H1 (cell line): Measurements from ENCODE around the gene DDOST. TPM values are rescaled to one million over a fixed set of nuclear protein-coding genes. Genes with fewer than 3 reads are reported as not detected.

ENCODE experiments used
- CTCF ChIA-PET: fragments of 300-600 bp; sonication (Branson Sonifier 250); formaldehyde crosslinking; loops from one replicate; lab custom pipeline; 2021; ENCODE audit not compliant: partially characterized antibody; lab: Charles Lee
- POLR2A ChIA-PET: fragments of 300-600 bp; sonication (Branson Sonifier 250); formaldehyde crosslinking; loops from one replicate; lab custom pipeline; 2021; ENCODE audit warnings: inconsistent platforms; ENCODE audit not compliant: partially characterized antibody; lab: Charles Lee
- DNase-seq, 2 experiments: peaks; one replicate each; pipeline versions ENCODE4 v3.0.0 to v3.0.0-alpha.2; 2010 to 2022; ENCODE audit warnings: low spot score in 2 of 2, low read depth in 1 of 2, mixed read lengths in 1 of 2
- FAIRE-seq: peaks from 2 replicates; lab custom pipeline; 2011; peaks lifted over from hg19 to GRCh38; lab: Jason Lieb, UNC
- H2AFZ ChIP-seq: 2 replicates; pipeline ENCODE4 v1.8.1; 2012; ENCODE audit warnings: low read length, inconsistent platforms
- H2AK5ac ChIP-seq: 2 replicates; pipeline ENCODE4 v1.6.1; 2013; ENCODE audit warnings: low read depth, low read length
- H2BK120ac ChIP-seq: replicated peaks from 2 replicates; pipeline ENCODE3; 2013; ENCODE audit warnings: low read depth, low read length, inconsistent platforms
- H2BK12ac ChIP-seq: 2 replicates; pipeline ENCODE4 v1.6.1; 2013; ENCODE audit warnings: low read depth, low read length
- H2BK15ac ChIP-seq: 2 replicates; pipeline ENCODE4 v1.6.1; 2013; ENCODE audit warnings: low read length
- H2BK20ac ChIP-seq: 2 replicates; pipeline ENCODE4 v1.6.1; 2013; ENCODE audit warnings: low read length
- H2BK5ac ChIP-seq: 2 replicates; pipeline ENCODE4 v1.6.1; 2013; ENCODE audit warnings: low read depth, low read length
- H3K14ac ChIP-seq: 2 replicates; pipeline ENCODE4 v1.6.1; 2013; ENCODE audit warnings: inconsistent platforms; ENCODE audit not compliant: insufficient read length
- H3K18ac ChIP-seq: 2 replicates; pipeline ENCODE4 v1.6.1; 2013; ENCODE audit warnings: low read length; ENCODE audit errors: extremely low read depth
- H3K23ac ChIP-seq: 2 replicates; pipeline ENCODE4 v1.6.1; 2013; ENCODE audit warnings: inconsistent platforms; ENCODE audit not compliant: insufficient read length
- H3K23me2 ChIP-seq: 2 replicates; pipeline ENCODE4 v1.6.1; 2013; ENCODE audit warnings: low read depth, low read length
- H3K27ac ChIP-seq: 2 replicates; pipeline ENCODE4 v1.6.1; 2011; ENCODE audit warnings: low read depth, low read length, inconsistent platforms
- H3K27me3 ChIP-seq, 4 experiments: replicated peaks in 1 of 4; 1 replicate in 1 of 4; 2 replicates in 3 of 4; pipeline versions ENCODE4 v1.6.1 to v1.8.1; 2011 to 2013; ENCODE audit warnings: low read length in 3 of 4, mild to moderate bottlenecking in 3 of 4, inconsistent platforms in 2 of 4, mixed read lengths in 2 of 4, moderate library complexity in 1 of 4; ENCODE audit not compliant: control insufficient read depth in 3 of 4, insufficient read depth in 3 of 4; ENCODE audit errors: extremely low read depth in 1 of 4
- H3K36me3 ChIP-seq, 4 experiments: 2 replicates each; pipeline versions ENCODE4 v1.6.1 to v1.8.1; 2011 to 2013; ENCODE audit warnings: mild to moderate bottlenecking in 4 of 4, low read length in 3 of 4, moderate library complexity in 2 of 4, control low read depth in 1 of 4, inconsistent platforms in 1 of 4; ENCODE audit not compliant: insufficient read depth in 4 of 4, control insufficient read depth in 2 of 4
- H3K4ac ChIP-seq: replicated peaks from 2 replicates; pipeline ENCODE3; 2013; ENCODE audit warnings: low read length, low read depth, mixed read lengths, inconsistent platforms; ENCODE audit not compliant: insufficient read length
- H3K4me1 ChIP-seq, 4 experiments: replicated peaks in 1 of 4; 1 replicate in 1 of 4; 2 replicates in 3 of 4; pipeline versions ENCODE4 v1.6.1 to v1.8.1; 2011 to 2013; ENCODE audit warnings: low read length in 3 of 4, inconsistent platforms in 2 of 4, mixed read lengths in 1 of 4; ENCODE audit not compliant: insufficient read depth in 4 of 4, control insufficient read depth in 3 of 4
- H3K4me2 ChIP-seq, 2 experiments: 2 replicates each; pipeline versions ENCODE4 v1.6.1 to v1.8.1; 2011 to 2013; ENCODE audit warnings: low read depth in 2 of 2, low read length in 2 of 2, control low read depth in 1 of 2, inconsistent platforms in 1 of 2, mild to moderate bottlenecking in 1 of 2; ENCODE audit not compliant: insufficient read depth in 1 of 2
- H3K4me3 ChIP-seq, 4 experiments: fragments of 200-600, 300-600 bp in 1 of 4; sonication (generic), shearing (Covaris generic), sonication (Bioruptor Twin) in 1 of 4; 2 replicates each; pipeline versions ENCODE4 v1.5.1 to v1.8.1; 2011 to 2016; ENCODE audit warnings: low read length in 4 of 4, low read depth in 3 of 4, control low read depth in 2 of 4, inconsistent platforms in 2 of 4, mild to moderate bottlenecking in 2 of 4, mixed read lengths in 1 of 4, moderate library complexity in 1 of 4; ENCODE audit not compliant: insufficient read depth in 2 of 4; ENCODE audit errors: extremely low read depth in 1 of 4
- H3K56ac ChIP-seq: replicated peaks from 2 replicates; pipeline ENCODE3; 2013; ENCODE audit warnings: low read depth, mild to moderate bottlenecking, mixed read lengths, low read length, inconsistent platforms; ENCODE audit not compliant: insufficient read length
- H3K79me1 ChIP-seq: 2 replicates; pipeline ENCODE4 v1.6.1; 2013; ENCODE audit warnings: low read depth, low read length, control low read depth
- H3K79me2 ChIP-seq, 2 experiments: 2 replicates each; pipeline versions ENCODE4 v1.6.1 to v1.8.1; 2012 to 2013; ENCODE audit warnings: low read length in 2 of 2, mild to moderate bottlenecking in 2 of 2, inconsistent platforms in 1 of 2; ENCODE audit not compliant: insufficient read depth in 2 of 2, control insufficient read depth in 1 of 2
- H3K9ac ChIP-seq, 4 experiments: replicated peaks in 1 of 4; 1 replicate in 1 of 4; 2 replicates in 3 of 4; pipeline versions ENCODE4 v1.6.1 to v1.8.1; 2011 to 2013; ENCODE audit warnings: low read depth in 3 of 4, low read length in 3 of 4, control low read depth in 2 of 4, mild to moderate bottlenecking in 2 of 4, moderate library complexity in 2 of 4, inconsistent platforms in 1 of 4; ENCODE audit errors: extremely low read depth in 1 of 4
- H3K9me3 ChIP-seq, 2 experiments: 2 replicates each; pipeline versions ENCODE4 v1.6.1 to v1.8.1; 2012 to 2013; ENCODE audit warnings: mild to moderate bottlenecking in 2 of 2, moderate library complexity in 2 of 2, control low read depth in 1 of 2, inconsistent platforms in 1 of 2, low read depth in 1 of 2, low read length in 1 of 2, mixed read lengths in 1 of 2; ENCODE audit not compliant: insufficient read depth in 2 of 2
- H4K20me1 ChIP-seq, 2 experiments: replicated peaks in 1 of 2; 2 replicates each; pipeline versions ENCODE3 to v1.8.1; 2011 to 2013; ENCODE audit warnings: inconsistent platforms in 2 of 2, low read length in 2 of 2, mild to moderate bottlenecking in 1 of 2; ENCODE audit not compliant: insufficient read depth in 2 of 2, control insufficient read depth in 1 of 2
- H4K5ac ChIP-seq: 2 replicates; pipeline ENCODE4 v1.6.1; 2013; ENCODE audit warnings: low read length, low read depth, mixed read lengths, inconsistent platforms; ENCODE audit not compliant: insufficient read length
- H4K8ac ChIP-seq: 2 replicates; pipeline ENCODE4 v1.8.0; 2013; ENCODE audit warnings: mild to moderate bottlenecking, moderate library complexity, low read length, inconsistent platforms; ENCODE audit not compliant: insufficient read depth; ENCODE audit errors: extremely low read depth
- H4K91ac ChIP-seq: replicated peaks from 2 replicates; pipeline ENCODE3; 2013; ENCODE audit warnings: low read length, mixed read lengths, inconsistent platforms; ENCODE audit not compliant: insufficient read length
- ASH2L ChIP-seq: fragments of 200-600, 300-600 bp; sonication (generic); IDR thresholded peaks from one replicate; pipeline ENCODE4 v1.7.1; 2017; ENCODE audit warnings: low read length
- CHD2 ChIP-seq: IDR thresholded peaks from 2 replicates; pipeline ENCODE4 v1.6.1; 2012; ENCODE audit warnings: low read length, improper control_type of control experiment
- NRF1 ChIP-seq: IDR thresholded peaks from 2 replicates; pipeline ENCODE4 v1.6.1; 2011; ENCODE audit warnings: mild to moderate bottlenecking, low read depth, low read length, improper control_type of control experiment
- SUZ12 ChIP-seq: fragments of 200-600 bp; sonication (generic); IDR thresholded peaks from 2 replicates; pipeline ENCODE4 v1.6.1; 2012; ENCODE audit warnings: mild to moderate bottlenecking, inconsistent platforms, low read length, moderate library complexity, mixed read lengths
- WGBS, 2 experiments: shearing (Covaris generic) in 1 of 2; methylation state at CpG; one replicate each; pipeline versions ENCODE4 v1.1.6 to v1.1.7; 2013 to 2015; ENCODE audit warnings: low lambda C conversion rate in 2 of 2, mixed read lengths in 2 of 2, inconsistent platforms in 1 of 2, low coverage in 1 of 2, missing lambda C conversion rate in 1 of 2; ENCODE audit not compliant: insufficient replicate concordance in 2 of 2, insufficient coverage in 1 of 2, insufficient read length in 1 of 2; ENCODE audit errors: extremely low coverage in 1 of 2, missing lambda C conversion rate in 1 of 2; 5-methylcytosine and 5-hydroxymethylcytosine counted together
- polyA plus RNA-seq, 7 experiments: library from polyadenylated mRNA; depleted of rRNA in 3 of 7; stranded (reverse) in 5 of 7; unstranded in 2 of 7; fragments of >200 nt in 5 of 7; fragments of 200-250 nt in 2 of 7; gene quantifications; 1 replicate in 5 of 7; 2 replicates in 1 of 7; 4 replicates in 1 of 7; pipeline versions ENCODE4 v1.2.1 to v1.2.3, GENCODE V29; 2011 to 2013; ENCODE audit warnings: missing spikeins in 2 of 7, mixed read lengths in 2 of 7
- total RNA-seq: library from RNA; stranded (reverse); fragmentation: NEBNext Ultra II Directional; extraction: Animal tissue kit (Norgen Biotek cat#: 25700); gene quantifications from 2 replicates; pipeline ENCODE4 v1.2.1, GENCODE V29; 2021

The DDOST gene
- total and polyA plus RNA-seq, 2 of the 8 experiments (the other 6 are each of a cell fraction or from before 2014, with no cell fraction given) = 253 to 336 TPM

- Histone ChIP-seq H3K79me2 (no peaks in the 10 kb centered on the region), H4K91ac (no peak overlapping the region), H2BK120ac (no peak overlapping the region), H3K4ac (no peak overlapping the region), H3K23ac (no peak overlapping the region), H2AFZ (no peak overlapping the region), H2BK5ac (no peak overlapping the region), H3K14ac (no peak overlapping the region), H3K27me3 (no peaks in the 10 kb centered on the region), H2BK20ac (no peak overlapping the region), H3K4me1 (peaks cover 0 to 6% (median 2%) of the 10 kb centered on the region in 4 experiments; a peak in 3 of 7 replicates), H4K5ac (no peak overlapping the region), H3K79me1 (no peaks in the 10 kb centered on the region), H4K20me1 (peaks cover 0 to 14% of the 10 kb centered on the region in 2 experiments), H3K9me3 (no peaks in the 10 kb centered on the region), H2AK5ac (no peak overlapping the region), H2BK15ac (no peak overlapping the region), H3K56ac (no peak overlapping the region), H2BK12ac (no peak overlapping the region), H3K4me3 (no peak overlapping the region), H4K8ac (no peak overlapping the region), H3K9ac (no peak overlapping the region), H3K23me2 (peaks cover 10% of the 10 kb centered on the region; the same call in 1 of the 2 replicates), H3K27ac (no peak overlapping the region), H3K4me2 (no peak overlapping the region), H3K18ac (no peak overlapping the region), H3K36me3 (no peaks in the 10 kb centered on the region; a peak in 2 of 8 replicates)
- POLR2A ChIA-PET = interaction anchor here (0.9 kb wide), 1 partner anchor 482 kb away, joined by 3 read pairs; no protein-coding TSS in a partner anchor
- CTCF ChIA-PET = interaction anchor here (0.7 to 1.7 kb wide), 4 partner anchors 11 to 32 kb away, joined by 3 to 6 read pairs (median 4); no protein-coding TSS in a partner anchor
- FAIRE-seq = no peak
- DNase-seq = no peak
- 90% methylated on average over 5 of the region's 5 CpGs; no CpG with 5 or more reads in 1 of the 2 experiments for WGBS, 2 experiments
- TF ChIP-seq SUZ12 (no peak), NRF1 (no peak), CHD2 (no peak), ASH2L (no peak)
Measured at GRCh38 chr1:20701847-20702246, 40.7 kb upstream of the DDOST start.
